ENCODE results near the gene GFOD1.

The GFOD1 gene

DNA sequence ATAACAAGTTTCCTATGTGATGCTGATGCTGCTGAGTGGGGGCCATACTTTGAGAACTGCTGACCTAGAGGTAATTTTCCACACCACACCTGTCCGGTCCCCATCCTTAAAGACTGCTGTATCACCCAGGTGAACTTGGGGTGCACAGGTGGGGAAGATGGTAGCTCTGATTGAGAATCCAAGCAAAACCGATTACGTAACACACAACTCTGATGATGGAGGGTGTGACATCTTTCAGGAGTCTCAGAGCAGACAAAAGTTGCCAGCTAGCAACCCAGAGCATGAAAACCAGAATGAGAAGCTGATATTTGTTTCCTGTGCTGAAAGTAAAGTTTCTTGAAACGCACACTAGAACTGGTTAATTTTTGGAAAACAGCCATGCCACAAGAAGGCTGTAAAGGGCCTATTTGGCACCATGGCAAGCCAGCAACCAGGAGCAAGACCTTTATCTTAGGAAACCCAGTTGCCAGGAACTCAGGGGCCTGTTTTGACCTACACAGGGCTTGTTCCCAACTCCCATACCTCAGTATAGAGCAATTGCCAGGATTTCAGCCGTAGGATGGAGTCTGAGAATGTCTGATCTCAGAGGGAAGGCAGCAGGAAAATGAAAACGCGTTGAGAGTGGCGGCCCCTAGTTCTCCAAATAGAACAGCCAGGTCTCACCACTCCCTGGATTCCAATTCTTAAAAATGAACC lies 137.4 kb downstream of the GFOD1 start:
- no peak overlapping the region for H3K4me3 ChIP-seq (ENCODE audit: low read depth, low read length)
- DNase-seq (ENCODE audit: low read depth), result no peak
- TF ChIP-seq, protein P1, sequence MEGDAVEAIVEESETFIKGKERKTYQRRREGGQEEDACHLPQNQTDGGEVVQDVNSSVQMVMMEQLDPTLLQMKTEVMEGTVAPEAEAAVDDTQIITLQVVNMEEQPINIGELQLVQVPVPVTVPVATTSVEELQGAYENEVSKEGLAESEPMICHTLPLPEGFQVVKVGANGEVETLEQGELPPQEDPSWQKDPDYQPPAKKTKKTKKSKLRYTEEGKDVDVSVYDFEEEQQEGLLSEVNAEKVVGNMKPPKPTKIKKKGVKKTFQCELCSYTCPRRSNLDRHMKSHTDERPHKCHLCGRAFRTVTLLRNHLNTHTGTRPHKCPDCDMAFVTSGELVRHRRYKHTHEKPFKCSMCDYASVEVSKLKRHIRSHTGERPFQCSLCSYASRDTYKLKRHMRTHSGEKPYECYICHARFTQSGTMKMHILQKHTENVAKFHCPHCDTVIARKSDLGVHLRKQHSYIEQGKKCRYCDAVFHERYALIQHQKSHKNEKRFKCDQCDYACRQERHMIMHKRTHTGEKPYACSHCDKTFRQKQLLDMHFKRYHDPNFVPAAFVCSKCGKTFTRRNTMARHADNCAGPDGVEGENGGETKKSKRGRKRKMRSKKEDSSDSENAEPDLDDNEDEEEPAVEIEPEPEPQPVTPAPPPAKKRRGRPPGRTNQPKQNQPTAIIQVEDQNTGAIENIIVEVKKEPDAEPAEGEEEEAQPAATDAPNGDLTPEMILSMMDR (IDR thresholded peaks at IDR 0.05; ENCODE audit: insufficient read depth, low read depth, low read length, missing control alignments), result no peak

DNA sequence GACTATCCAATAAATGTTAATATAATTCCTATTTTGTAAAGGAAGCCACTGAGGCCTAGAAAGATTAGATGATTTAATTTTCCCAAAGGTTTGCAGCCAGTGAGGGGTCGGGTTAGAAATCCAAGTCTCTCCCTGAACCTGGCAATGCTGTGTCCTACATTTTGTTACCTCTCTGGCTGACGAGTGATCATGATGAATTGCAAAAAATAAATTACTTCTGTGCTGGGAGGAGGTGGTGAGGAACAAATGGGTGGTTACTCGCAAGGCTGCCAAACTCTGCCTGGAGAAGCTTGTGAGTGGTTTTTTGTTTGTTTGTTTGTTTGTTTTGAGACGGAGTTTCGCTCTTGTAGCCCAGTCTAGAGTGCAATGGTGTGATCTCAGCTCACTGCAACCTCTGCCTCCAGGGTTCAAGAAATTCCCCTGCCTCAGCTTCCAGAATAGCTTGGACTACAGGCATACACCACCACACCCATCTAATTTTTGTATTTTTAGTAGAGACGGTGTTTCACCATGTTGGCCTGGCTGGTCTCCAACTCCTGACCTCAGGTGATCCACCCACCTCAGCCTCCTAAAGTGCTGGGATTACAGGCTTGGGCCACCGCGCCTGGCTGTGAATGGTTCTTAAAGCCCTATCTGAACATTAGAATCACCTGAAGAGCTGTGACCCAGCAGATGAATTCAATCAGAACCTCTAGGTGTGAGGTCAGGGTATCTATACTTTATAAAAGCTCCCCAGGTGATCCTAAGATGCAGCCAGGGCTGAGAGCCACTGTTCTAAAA lies 138.9 kb downstream of the GFOD1 start:
- H3K4me3 ChIP-seq (ENCODE audit: low read depth, low read length), result no peak overlapping the region
- TF ChIP-seq, protein P1 (IDR thresholded peaks at IDR 0.05; ENCODE audit: insufficient read depth, low read depth, low read length, missing control alignments), result no peak
- no peak for DNase-seq (ENCODE audit: low read depth)

DNA sequence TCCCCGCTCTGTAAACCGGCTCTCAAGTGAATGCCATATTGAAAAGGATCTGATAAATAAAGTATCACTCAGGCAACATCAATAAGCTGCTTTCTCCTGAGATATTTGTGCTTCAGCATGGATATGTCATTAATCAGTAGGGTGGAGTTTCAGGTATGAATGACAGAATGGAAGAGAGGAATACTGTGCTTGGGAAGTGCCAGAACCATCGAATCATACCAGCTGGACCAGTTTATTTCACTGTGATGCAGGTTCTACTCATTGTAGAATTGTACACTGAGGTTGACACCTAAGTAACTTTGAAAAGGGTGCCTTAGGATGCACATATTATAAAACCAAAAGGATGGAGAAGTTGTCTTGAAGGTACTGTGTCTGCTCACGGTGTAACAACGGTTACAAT lies 141.2 kb downstream of the GFOD1 start:
- DNase-seq (ENCODE audit: low read depth), result no peak
- H3K4me3 ChIP-seq (ENCODE audit: low read depth, low read length), result no peak overlapping the region
- TF ChIP-seq, protein P1 (IDR thresholded peaks at IDR 0.05; ENCODE audit: insufficient read depth, low read depth, low read length, missing control alignments), result no peak

DNA sequence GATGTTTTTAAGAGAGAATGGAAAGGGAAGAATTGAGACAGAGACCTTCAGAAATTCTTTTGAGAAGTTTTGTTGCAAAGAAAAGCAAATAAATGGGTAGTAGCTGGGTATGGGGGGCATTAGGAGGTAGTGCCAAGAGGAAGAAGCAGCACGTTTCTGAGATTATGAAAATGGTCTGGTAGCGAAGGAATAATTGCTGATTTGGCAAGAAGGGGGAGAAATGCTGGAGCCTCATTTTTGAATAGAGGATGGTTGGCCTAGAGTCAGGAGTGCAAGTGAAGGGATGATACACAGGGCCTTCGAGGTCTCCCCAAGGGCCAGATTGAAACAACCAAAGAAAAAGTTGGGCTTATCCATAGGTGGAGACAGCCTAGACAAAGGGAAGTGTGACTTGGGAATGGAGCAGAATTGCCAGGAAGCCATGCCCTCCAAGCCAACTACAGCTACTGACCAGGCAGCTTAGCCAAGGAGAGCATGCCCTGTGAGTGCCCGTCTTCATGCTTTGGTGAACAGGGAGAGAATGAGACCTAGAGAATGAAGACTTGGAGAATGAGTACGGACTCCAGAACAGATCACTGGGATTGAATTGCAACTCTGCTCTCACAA lies 144.9 kb downstream of the GFOD1 start:
- TF ChIP-seq, protein P1 (IDR thresholded peaks at IDR 0.05; ENCODE audit: insufficient read depth, low read depth, low read length, missing control alignments), result no peak
- no peak overlapping the region for H3K4me3 ChIP-seq (ENCODE audit: low read depth, low read length)
- no peak for DNase-seq (ENCODE audit: low read depth)

DNA sequence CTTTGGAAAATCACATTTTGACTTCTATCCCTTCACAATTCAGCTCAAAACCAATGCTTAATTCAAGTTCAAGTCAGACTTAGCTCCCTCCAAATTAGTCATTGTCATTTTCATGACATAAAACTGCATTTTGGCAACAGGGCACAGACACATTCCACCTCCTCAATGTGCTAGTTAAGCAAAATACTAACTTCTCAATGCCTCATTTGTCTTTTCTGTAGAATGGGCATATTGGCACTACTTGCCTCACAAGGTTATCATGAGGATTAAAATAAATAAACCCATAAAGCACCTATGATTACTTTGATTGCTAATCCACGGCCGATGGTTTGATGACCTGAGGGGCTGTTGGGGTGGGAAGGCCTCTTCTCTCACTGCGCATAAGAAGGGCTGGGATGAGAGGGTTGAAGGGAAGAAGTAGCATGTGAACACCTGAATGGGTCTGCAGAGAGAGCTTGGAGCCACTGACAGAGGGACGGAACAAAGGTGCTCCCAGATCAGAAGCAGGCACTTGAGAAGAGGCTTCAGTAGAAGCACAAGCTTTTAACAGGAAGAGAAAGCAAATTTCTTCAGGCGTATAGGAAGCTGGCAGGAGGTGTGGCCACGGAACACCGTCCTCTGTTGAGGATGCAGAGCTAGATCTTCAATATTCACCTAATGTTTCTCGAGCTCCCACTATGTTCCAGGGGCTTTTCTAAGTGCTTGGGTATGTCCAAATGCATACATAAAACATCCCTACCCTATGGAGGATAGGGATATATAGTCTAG lies 147.4 kb downstream of the GFOD1 start:
- H3K4me3 ChIP-seq (ENCODE audit: low read depth, low read length), result no peak overlapping the region
- TF ChIP-seq, protein P1 (IDR thresholded peaks at IDR 0.05; ENCODE audit: insufficient read depth, low read depth, low read length, missing control alignments), result no peak
- peak; percentile 30 for DNase-seq (ENCODE audit: low read depth)

DNA sequence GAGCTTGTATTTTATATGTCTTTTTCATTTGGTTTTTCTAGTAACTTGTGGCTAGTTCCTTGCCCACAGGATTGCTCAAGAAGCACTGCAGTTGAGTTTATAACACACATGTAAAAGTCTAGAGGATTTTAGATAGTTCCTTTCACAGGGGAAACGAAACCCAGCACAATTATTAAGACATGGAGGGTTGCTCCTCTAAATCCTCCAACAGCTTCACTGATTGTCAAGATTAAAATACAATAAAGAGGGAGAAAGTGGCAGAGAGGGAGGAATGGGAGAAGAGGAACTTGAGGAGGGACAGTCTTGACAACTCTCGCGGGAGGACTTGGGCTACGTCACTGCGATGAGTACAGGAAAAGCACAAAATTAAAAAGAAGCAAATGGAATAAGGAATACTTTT lies 149.4 kb downstream of the GFOD1 start:
- no peak for DNase-seq (ENCODE audit: low read depth)
- no peak overlapping the region for H3K4me3 ChIP-seq (ENCODE audit: low read depth, low read length)
- TF ChIP-seq, protein P1 (IDR thresholded peaks at IDR 0.05; ENCODE audit: insufficient read depth, low read depth, low read length, missing control alignments), result no peak

Data from GM12865 (cell line).